Chondrocyte (in vitro differentiated cells): Measurements from ENCODE around the gene MRGPRX2. TPM values are rescaled to one million over a fixed set of nuclear protein-coding genes. Genes with fewer than 3 reads are reported as not detected.

ENCODE experiments used
- DNase-seq: peaks from one replicate; pipeline ENCODE4 v3.0.0; 2021; ENCODE audit warnings: mixed read lengths, low spot score
- H3K27ac Mint-ChIP-seq: one replicate; pipeline ENCODE4 v1.8.0; 2021; ENCODE audit warnings: mild to moderate bottlenecking, moderate library complexity, mixed read lengths; ENCODE audit not compliant: unreplicated experiment
- H3K27me3 Mint-ChIP-seq: 2 replicates; pipeline ENCODE4 v1.8.0; 2021; ENCODE audit warnings: low read depth, mixed read lengths
- H3K36me3 Mint-ChIP-seq: 2 replicates; pipeline ENCODE4 v1.8.0; 2021; ENCODE audit warnings: low read depth, mixed read lengths
- H3K4me1 Mint-ChIP-seq: 2 replicates; pipeline ENCODE4 v1.8.0; 2021; ENCODE audit warnings: low read depth, mild to moderate bottlenecking, mixed read lengths
- H3K4me3 Mint-ChIP-seq: one replicate; pipeline ENCODE4 v1.8.0; 2021; ENCODE audit warnings: mild to moderate bottlenecking, moderate library complexity, mixed read lengths; ENCODE audit not compliant: unreplicated experiment
- H3K9me3 Mint-ChIP-seq: 2 replicates; pipeline ENCODE4 v1.8.0; 2021; ENCODE audit warnings: low read depth, mixed read lengths
- CTCF ChIP-seq: fragments of 200-600 bp; sonication (generic); IDR thresholded peaks from 2 replicates; pipeline ENCODE4 v1.5.0; 2021; ENCODE audit warnings: antibody characterized with exemption, mild to moderate bottlenecking, moderate library complexity
- total RNA-seq: library from RNA; stranded (reverse); gene quantifications from 3 replicates; pipeline ENCODE4 v1.2.1, GENCODE V29; 2021

The MRGPRX2 gene
- total RNA-seq, 1 donor from 2014 or later = not detected

DNA sequence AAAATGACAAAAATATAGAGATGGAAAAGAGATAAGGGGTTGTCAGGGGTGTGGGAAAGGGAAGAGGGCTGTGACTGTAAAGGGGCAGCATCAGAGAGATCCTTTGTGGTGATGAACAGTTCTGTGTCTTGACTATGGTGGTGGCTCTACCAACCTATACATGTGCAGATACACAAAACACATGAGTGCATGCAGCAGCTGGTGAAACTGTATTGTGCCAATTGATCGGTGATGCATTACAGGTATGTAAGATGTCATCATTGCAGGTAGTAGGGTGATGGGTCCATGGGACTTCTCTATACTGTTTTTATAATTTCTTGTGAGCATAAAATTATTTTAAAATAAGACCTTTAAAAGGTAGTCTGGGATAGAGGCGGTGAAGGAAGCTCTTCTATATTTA lies 32.3 kb upstream of the MRGPRX2 start:
- no peak for TF ChIP-seq CTCF
- Mint-ChIP-seq H3K9me3 (no peaks in the 10 kb centered on the region), H3K36me3 (no peaks in the 10 kb centered on the region), H3K27me3 (peaks cover 27% of the 10 kb centered on the region), H3K4me1 (peaks cover 9% of the 10 kb centered on the region), H3K4me3 (no peak overlapping the region), H3K27ac (no peak overlapping the region)
- no peak for DNase-seq

DNA sequence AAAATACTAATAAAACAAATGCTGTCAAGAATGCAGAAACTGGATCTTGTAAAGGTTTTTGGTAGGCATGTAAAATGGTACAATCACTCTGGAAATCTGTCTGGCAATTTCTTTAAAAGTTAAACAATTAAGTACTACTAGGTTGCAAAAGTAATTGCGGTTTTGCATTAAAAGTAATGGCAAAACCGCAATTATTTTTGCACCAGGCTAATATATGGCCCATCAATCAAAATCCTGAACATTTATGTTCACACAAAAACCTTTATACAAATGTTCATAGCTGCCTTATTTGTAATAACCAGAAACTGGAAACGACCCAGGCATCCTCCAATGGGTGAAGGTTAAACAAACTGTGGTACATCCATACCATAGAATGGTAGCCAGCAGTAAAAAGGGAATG lies 31.8 kb upstream of the MRGPRX2 start:
- Mint-ChIP-seq H3K9me3 (no peaks in the 10 kb centered on the region), H3K27ac (no peak overlapping the region), H3K36me3 (no peaks in the 10 kb centered on the region), H3K4me1 (peaks cover 14% of the 10 kb centered on the region), H3K27me3 (peaks cover 22% of the 10 kb centered on the region), H3K4me3 (no peak overlapping the region)
- TF ChIP-seq CTCF = no peak
- no peak for DNase-seq

GRCh38 chr11:19091366-19091765 lies 30.8 kb upstream of the MRGPRX2 start:
- TF ChIP-seq CTCF = no peak
- no peak for DNase-seq
- no peak overlapping the region for H3K4me3 Mint-ChIP-seq
- peaks cover 12% of the 10 kb centered on the region for H3K27me3 Mint-ChIP-seq
- peaks cover 3% of the 10 kb centered on the region for H3K9me3 Mint-ChIP-seq
- no peak overlapping the region for H3K27ac Mint-ChIP-seq
- peaks cover 15% of the 10 kb centered on the region for H3K4me1 Mint-ChIP-seq
- peaks cover 1% of the 10 kb centered on the region for H3K36me3 Mint-ChIP-seq

- Mint-ChIP-seq H3K27ac (no peak overlapping the region), H3K4me3 (no peak overlapping the region), H3K36me3 (peaks cover 1% of the 10 kb centered on the region), H3K27me3 (peaks cover 5% of the 10 kb centered on the region), H3K4me1 (peaks cover 15% of the 10 kb centered on the region), H3K9me3 (peaks cover 3% of the 10 kb centered on the region)
- TF ChIP-seq CTCF = no peak
- no peak for DNase-seq
Observed at GRCh38 chr11:19089421-19089820, 28.9 kb upstream of the MRGPRX2 start.

GRCh38 chr11:19088791-19089190 lies 28.3 kb upstream of the MRGPRX2 start:
- DNase-seq = no peak
- Mint-ChIP-seq H3K9me3 (peaks cover 3% of the 10 kb centered on the region), H3K27me3 (peaks cover 7% of the 10 kb centered on the region), H3K4me3 (no peak overlapping the region), H3K4me1 (peaks cover 12% of the 10 kb centered on the region), H3K36me3 (peaks cover 1% of the 10 kb centered on the region), H3K27ac (no peak overlapping the region)
- no peak for TF ChIP-seq CTCF
